ENCODE measurements around the gene HOXA2.

HOXA2 gene

DNA sequence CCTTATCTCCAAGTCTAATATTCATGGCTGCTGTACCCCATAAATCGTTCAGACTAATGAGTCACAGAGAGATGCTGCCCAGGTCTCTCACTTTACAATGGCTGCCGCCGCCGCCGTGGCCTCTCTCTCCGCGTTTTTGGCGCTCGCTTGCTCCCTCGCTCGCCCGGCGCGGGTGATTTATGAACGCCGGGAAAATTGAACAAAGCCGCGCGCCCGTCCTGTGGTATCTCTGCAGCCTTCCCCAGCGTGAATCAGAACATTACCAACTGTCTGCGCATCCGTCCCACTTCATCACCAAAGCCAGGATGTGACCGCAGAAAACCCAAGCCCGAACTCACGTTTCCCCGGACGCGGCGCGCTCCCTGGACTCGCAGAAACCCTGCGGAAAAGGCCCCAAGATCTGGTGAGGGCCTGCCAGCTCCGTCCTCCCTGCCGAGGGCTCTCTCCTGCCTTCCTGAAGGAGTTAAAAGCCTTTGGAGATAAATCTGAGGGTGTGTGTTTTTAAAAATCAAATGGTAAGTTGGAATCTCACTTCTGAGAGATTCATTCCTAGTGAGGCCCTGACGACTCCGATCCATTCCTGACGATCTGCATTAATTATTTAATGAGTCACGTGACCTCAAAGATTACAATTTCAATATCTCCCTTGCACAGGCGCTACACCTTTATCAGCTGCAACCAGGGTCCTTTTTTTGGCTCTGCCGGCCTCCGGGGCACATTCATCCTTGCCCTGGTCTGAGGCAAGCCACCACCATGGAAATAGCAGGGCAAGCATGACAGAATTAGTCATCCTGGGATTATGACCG, 21.8 kb upstream of the HOXA2 start:
- TF ChIP-seq GATA2 (IDR thresholded peaks at IDR 0.05; ENCODE audit: low read depth, low read length): no peak

DNA sequence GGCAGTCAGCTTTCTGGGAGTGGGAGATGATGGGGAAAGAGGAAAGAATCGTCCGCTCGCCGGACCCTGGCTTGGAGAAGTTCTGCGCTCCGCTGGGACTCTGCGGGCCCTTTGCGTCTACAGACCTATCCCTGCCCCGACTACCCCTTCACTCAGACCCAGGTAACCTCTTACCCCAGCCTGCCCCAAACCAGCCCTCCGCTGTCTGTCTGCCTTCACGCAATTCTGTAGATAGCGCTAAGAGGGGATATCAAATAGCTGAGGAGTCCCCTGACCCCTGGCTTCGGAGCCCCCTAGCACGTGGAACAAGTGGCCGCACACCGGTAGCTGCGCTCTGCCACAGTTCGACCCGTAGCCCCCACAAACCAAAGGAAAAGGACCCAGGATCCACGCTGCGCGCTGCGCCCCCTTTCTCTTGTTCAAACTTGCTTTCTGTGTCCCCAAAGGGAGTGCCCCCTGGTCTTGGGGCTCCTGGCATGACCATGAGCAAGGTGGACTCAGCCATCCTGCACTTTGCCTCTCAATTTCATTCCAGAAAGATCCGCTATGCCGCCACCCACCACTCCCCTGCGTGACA, 21.1 kb upstream of the HOXA2 start:
- TF ChIP-seq GATA3 (IDR thresholded peaks at IDR 0.05; ENCODE audit: low read depth, low read length) (no peak), GATA2 (IDR thresholded peaks at IDR 0.05; ENCODE audit: low read depth, low read length) (no peak)

DNA sequence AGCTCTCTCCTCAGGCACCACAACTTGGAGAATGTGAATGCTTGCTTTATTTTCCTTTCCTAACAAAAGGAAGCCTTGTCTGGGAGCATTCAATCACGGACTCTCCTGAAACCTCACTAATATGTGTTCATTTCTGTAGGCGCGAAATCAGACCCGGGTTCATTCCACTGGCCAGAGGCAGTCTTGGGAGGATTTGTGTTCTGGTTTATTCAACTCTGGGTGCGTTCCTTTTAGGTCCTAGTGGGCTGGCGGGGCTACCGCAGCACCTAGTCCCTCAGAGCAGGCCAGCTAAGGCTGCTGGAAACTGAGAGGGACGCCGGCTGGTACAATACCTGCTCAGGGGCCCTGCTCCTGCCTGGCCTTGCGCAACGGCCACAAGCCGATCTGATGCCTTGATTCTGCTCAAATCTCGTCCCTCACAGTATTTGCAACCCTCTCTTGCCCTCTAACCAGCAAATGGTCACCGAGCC, 20.6 kb upstream of the HOXA2 start:
- no peak for TF ChIP-seq GATA3 (IDR thresholded peaks at IDR 0.05; ENCODE audit: low read depth, low read length)
- TF ChIP-seq GATA2 (IDR thresholded peaks at IDR 0.05; ENCODE audit: low read depth, low read length): no peak

DNA sequence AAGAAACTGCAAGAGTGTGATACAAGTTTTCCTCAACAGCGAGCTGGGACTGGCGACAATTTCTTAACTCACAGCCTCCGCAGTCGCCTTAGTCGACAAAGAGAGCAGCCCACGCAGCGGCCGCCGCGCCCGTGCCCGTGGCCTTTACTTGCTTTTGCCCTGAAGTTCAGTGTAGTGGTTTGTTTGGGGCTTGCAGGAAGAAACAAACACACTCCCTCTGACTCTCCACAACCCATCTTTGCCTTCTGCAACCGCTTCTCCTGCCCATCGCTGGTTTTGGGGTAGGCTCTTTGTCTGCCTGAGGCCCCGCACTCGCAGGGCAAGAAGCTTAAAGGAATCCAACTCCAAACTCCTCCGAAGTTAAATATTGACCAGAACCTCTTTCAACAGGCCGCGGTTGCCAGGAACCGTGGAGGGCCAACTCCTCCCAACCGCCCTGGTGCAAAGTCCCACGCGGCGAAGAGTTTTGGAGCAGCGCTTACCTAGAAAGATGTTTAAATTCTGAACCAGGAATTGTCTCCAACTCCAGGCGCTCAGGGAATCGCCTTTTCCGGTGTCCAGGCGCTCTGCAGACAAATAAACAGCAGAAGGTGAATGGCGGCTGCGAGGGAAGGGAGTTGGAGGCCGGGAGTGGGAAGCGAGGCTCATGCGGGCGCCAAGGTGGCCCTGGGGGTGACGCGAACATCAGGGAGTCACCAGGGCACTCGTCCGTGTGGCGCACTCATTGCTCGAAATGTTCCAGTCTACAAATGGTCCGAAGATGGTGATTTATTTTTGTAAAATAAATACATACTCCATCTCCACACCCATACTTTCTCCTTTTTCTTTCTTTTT, 19.8 kb upstream of the HOXA2 start:
- TF ChIP-seq GATA2 (IDR thresholded peaks at IDR 0.05; ENCODE audit: low read depth, low read length) (no peak), GATA3 (IDR thresholded peaks at IDR 0.05; ENCODE audit: low read depth, low read length) (no peak)

DNA sequence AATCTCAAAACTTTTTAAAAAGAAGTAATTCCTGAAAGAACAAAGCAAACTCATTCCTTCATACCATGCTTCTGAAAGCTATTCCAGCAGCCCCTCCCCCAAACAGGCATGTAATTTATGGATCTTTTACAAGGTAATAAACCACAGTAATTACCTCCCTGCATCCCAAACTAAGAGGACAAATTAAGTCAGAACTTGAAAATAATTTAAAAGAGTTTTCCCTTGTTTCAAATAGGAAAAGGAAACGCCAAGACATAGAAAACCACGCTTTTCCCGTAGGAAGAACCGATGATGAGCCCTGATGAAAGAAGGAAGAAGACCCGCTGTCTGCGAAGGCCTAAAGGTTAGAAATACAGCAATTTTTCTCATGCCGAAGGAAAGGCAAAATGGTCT, 19.2 kb upstream of the HOXA2 start:
- no peak for TF ChIP-seq GATA3 (IDR thresholded peaks at IDR 0.05; ENCODE audit: low read depth, low read length)
- TF ChIP-seq GATA2 (IDR thresholded peaks at IDR 0.05; ENCODE audit: low read depth, low read length): no peak

DNA sequence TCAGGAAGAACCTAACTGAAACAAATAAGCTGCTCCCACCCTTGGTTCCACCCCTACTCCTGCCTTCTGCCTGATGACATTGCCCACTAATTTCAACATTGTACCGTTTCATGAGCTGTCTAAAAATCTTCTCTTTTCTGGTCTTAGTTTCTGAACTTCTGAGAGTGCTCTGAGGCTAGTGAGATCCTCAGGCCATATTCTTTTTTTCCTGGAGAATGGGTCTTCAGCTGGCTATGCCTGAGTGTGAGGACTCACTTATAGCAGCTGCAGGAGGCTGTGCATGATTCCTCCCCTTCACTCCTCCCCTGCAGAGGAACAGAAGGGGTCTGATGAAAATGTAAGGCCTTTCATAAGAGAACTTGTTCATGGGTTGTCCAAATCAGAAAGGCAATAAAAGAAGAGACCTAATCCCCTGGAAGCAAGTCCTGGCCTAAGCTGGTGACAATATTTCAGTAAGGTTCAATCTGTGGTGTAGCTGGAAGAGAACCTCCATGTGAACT, 17.0 kb upstream of the HOXA2 start:
- TF ChIP-seq GATA2 (IDR thresholded peaks at IDR 0.05; ENCODE audit: low read depth, low read length) (no peak), GATA3 (IDR thresholded peaks at IDR 0.05; ENCODE audit: low read depth, low read length) (no peak)

DNA sequence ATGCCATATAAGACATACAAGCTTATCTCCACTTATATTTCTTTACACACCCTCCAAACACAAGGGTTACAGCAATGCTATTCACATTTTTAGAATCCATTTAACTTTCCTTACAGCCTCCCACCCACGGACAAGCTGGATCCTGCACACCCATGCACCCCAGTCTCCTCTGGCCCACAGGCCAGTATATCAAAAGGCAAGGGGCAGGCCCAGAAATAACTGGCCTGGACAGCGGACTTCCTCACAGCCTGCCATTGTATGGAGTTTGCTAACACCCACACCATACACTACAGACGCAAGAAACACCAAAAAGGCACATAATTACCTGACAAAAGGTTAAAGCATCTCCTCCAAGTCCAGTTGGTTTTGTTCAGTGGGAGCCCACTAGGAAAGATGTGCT, 16.1 kb upstream of the HOXA2 start:
- TF ChIP-seq GATA3 (IDR thresholded peaks at IDR 0.05; ENCODE audit: low read depth, low read length) (no peak), GATA2 (IDR thresholded peaks at IDR 0.05; ENCODE audit: low read depth, low read length) (no peak)

DNA sequence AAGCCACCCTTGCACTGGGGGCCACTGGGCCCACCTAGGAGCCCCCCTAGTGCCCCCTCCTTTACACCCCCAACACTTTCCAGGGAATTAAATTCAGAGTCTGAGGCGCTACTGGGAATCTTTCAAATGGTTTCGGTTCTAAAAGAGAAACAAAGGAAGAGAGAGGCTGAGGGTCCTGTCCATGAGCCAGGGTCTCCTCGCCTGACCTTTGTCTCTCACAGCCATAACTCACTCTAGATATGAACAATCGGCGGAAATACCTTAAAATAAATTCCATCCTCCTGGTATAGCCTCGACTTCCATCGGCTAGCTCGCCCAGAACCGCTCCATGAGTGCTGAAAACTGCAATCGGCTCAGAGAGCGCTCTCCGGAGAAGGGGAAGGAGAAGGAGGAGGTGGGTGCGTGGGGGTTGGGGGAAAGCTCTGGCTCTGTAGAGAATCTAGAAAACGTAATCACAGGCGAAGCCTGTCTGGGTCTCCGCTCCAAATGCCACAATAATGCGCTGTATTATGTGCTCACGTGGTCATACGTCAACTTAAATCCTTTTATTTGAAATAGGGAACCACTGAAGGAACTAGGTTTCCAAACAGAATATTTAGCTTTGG, 15.5 kb upstream of the HOXA2 start:
- no peak for TF ChIP-seq GATA2 (IDR thresholded peaks at IDR 0.05; ENCODE audit: low read depth, low read length)
- TF ChIP-seq GATA3 (IDR thresholded peaks at IDR 0.05; ENCODE audit: low read depth, low read length): no peak

DNA sequence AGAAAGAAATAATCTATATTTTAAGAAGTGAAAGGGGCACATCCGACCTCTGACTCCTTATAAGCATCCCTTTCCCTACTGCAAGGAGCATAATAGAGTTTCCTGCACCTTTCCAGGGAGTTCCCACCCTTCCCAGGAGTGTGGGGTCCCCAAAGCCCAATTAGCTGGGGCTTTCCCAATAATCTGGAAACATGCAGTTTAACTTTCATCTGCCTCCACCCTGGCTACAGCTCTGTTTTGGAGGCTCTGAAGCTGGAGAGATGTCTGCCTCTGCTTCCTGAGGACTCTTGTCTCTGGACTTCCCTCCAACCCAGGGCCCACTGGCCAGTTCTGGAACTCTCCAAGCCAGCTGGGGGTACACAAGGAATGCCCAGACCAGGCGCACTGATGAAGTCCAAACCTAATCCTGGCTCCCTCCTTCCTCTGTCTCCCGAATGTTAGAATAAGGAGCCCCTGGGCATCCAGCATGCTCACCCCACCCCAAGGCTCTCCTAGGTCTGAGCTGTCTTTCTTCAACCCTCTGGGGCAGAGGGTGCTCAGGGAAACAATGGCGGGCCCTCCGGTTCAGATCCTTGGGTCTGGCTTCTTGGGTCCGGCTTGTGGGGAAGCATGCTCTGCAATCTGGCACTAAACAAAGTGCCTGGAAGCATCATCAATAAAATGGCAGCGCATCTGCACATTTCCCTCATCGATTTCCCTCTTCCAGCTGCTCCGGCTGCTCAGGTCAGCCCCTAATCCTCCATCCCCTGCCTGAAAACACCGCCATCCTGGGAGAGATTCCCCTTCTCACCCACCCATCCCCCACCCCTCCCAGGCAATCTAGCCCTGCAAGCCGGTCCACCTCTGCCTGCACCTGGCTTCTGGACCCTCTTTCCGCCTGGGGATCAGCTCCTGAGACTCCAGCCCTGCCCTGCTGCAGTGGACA, 14.7 kb upstream of the HOXA2 start:
- TF ChIP-seq GATA2 (IDR thresholded peaks at IDR 0.05; ENCODE audit: low read depth, low read length) (no peak), GATA3 (IDR thresholded peaks at IDR 0.05; ENCODE audit: low read depth, low read length) (no peak)

DNA sequence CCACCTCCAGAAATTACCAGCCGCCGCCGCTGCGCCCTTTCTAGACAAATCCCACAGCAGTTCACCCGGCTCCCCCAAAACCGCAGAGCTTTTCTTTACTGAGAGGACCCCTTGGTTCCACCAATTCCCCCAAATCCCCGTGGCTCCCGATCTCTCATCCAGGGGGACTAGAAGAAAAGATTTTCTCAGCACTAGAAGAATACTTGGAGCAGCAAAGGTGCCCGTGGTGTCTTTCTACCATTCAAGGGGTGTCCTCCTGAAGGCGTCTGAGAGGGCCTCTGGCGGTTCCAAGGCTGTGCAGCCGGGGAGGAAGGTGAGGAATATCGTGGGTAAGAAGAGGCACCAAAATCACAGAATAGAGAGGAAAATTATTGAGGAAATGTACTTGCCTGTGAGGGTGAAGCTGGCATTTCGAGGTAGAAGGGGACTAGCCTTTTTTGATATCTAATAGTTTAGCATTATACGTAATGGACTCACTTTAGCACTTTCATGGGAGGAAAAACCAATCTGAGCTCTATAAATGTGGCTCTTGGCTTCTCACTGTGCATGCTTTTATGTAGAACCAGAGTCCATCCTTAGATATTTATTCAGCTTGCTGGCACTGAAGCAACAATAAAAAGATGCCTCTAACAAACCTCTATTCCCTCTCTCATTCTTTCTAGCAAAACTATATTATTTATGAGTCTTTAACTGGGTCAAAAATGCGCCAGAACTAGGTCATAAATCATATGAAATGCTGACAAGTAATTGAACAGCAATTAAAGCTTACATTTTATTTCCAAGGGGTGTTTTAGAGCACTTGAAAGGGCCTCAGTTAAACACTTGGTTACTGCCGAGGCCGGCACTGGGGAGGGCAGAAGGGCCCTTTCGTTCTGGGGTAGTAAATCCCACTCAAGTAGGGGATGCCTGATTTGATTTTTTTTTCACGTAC, 13.8 kb upstream of the HOXA2 start:
- TF ChIP-seq GATA2 (IDR thresholded peaks at IDR 0.05; ENCODE audit: low read depth, low read length) (no peak), GATA3 (IDR thresholded peaks at IDR 0.05; ENCODE audit: low read depth, low read length) (no peak)

DNA sequence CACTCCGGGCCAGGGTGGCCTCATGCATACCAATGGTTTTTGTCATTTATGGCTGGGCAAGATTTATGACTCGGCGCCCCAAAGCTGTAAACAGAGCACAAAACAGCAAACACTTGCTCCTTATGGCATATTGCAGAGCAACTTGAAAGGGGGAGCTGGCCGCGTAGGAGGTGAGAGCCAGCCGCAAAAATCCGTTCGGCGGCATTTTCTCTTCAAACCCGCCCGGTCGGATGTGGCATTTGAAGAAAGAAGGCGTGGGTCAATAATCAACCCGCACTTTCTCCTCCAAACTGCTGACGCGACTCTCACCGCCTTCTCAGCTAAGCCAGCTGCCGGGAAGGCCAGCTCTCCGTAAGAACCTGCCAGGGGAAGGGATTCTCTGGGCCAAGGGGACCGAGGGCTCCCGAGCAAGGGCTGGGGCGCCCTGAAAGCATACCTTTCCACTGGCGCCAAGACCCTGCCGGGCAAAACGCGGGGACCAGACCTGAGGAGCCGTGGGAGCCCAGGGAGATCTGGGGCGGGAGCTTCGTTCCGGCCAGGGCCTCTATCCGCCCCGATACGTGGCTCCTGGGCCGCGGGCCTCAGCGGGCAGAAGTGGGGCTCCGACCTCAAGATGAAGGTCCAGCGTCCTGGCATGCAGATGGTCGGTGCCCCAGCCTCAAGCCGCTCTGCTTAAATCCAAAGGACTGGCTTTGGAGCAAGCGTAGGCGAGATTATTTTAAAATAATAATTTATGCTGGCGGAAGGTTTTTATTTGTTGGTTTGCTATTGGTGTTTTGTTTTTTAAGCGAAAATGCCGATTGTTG, 12.9 kb upstream of the HOXA2 start:
- TF ChIP-seq GATA3 (IDR thresholded peaks at IDR 0.05; ENCODE audit: low read depth, low read length) (no peak), GATA2 (IDR thresholded peaks at IDR 0.05; ENCODE audit: low read depth, low read length) (no peak)
